ENCODE data around the gene ANKRD34A. TPM values are rescaled to one million over a fixed set of nuclear protein-coding genes. Genes with fewer than 3 reads are reported as not detected.

Gene ANKRD34A
- total RNA-seq, 1 donor from 2014 or later, result 0.94 TPM

DNA sequence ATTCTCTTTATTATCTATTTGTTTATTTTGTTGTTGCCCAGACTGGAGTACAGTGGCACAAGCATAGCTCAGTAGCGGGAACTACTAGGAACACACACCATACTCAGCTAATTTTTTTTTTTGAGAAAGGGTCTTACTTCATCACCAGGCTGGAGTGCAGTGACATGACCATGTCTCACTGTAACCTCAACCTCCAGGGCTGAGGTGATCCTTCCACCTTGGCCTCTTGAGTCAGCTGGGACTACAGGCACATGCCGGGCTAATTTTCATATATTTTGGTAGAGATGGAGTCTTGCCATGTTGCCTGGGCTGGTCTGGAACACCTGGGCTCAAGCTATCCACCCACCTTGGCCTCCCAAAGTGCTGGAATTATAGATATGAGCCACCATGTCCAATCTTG is 37.3 kb upstream of the ANKRD34A start:
- no peaks in the 10 kb centered on the region for H3K9me3 Mint-ChIP-seq
- no peaks in the 10 kb centered on the region for H3K36me3 Mint-ChIP-seq
- no peak overlapping the region for H3K27ac Mint-ChIP-seq
- no peaks in the 10 kb centered on the region for H3K27me3 Mint-ChIP-seq (ENCODE audit: low read depth)
- DNase-seq (ENCODE audit: low spot score in 2 of 2, unreplicated experiment in 2 of 2), result no peak
- H3K4me1 Mint-ChIP-seq, result peaks cover 12% of the 10 kb centered on the region
- H3K4me3 Mint-ChIP-seq, result no peak overlapping the region
- TF ChIP-seq, protein P1, sequence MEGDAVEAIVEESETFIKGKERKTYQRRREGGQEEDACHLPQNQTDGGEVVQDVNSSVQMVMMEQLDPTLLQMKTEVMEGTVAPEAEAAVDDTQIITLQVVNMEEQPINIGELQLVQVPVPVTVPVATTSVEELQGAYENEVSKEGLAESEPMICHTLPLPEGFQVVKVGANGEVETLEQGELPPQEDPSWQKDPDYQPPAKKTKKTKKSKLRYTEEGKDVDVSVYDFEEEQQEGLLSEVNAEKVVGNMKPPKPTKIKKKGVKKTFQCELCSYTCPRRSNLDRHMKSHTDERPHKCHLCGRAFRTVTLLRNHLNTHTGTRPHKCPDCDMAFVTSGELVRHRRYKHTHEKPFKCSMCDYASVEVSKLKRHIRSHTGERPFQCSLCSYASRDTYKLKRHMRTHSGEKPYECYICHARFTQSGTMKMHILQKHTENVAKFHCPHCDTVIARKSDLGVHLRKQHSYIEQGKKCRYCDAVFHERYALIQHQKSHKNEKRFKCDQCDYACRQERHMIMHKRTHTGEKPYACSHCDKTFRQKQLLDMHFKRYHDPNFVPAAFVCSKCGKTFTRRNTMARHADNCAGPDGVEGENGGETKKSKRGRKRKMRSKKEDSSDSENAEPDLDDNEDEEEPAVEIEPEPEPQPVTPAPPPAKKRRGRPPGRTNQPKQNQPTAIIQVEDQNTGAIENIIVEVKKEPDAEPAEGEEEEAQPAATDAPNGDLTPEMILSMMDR (IDR thresholded peaks at IDR 0.05; ENCODE audit: unreplicated experiment), result no peak

DNA sequence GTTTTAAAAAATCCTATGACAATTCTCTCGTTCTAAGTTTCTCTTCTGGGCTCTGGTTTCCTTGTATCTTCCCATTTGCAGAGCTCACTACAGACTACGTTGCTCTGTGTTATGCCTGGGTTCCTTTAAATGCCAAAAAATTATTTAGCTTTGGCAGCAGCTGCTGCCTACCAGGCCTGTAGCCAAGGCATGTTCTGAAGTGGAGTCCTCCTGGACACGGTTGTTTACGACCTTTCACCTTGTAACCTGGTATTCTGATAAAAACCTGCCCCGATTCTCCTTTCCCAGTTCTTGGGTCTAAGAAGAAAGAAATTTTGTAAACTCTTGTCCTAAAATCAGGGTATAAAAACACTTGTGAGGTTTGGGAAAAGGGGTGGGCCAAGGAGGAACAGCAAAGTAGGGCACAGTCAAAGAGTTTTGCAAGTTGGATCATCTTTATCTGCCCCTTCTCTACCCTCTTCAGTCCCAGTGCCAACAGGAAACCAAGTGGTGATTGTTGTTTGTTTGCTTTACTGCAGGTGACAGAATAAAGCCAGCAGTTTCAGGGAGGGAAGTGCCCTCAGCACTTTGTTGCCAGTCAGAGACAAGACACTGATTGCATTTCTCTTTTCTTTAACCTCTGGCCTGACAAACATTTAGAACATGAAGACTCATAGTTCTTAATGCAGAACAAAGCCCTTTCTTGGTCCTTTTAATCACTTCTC is 35.1 kb upstream of the ANKRD34A start:
- no peaks in the 10 kb centered on the region for H3K27me3 Mint-ChIP-seq (ENCODE audit: low read depth)
- TF ChIP-seq, protein P1 (IDR thresholded peaks at IDR 0.05; ENCODE audit: unreplicated experiment), result no peak
- H3K9me3 Mint-ChIP-seq, result no peaks in the 10 kb centered on the region
- peaks cover 8% of the 10 kb centered on the region for H3K36me3 Mint-ChIP-seq
- H3K27ac Mint-ChIP-seq, result peak overlapping the region; percentile 3
- peaks cover 23% of the 10 kb centered on the region for H3K4me1 Mint-ChIP-seq
- no peak overlapping the region for H3K4me3 Mint-ChIP-seq
- no peak for DNase-seq (ENCODE audit: low spot score in 2 of 2, unreplicated experiment in 2 of 2)

DNA sequence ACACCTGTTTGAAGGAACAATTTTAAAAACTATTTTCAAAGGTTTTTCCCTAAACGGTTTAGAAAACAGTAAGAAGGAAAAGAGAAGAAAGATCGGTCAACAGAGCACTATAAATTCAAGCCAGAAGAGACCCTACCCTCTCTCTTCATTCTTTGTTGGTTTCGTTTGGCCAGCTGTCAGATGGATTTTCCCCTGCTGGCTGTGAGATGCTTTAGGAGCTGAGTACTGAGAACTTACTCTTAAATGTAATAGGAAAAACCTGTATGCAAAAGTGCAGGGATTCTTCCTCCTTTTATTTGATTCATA is 33.3 kb upstream of the ANKRD34A start:
- DNase-seq (ENCODE audit: low spot score in 2 of 2, unreplicated experiment in 2 of 2), result no peak
- TF ChIP-seq, protein P1 (IDR thresholded peaks at IDR 0.05; ENCODE audit: unreplicated experiment), result no peak
- Mint-ChIP-seq H3K4me1 (peaks cover 41% of the 10 kb centered on the region), H3K9me3 (no peaks in the 10 kb centered on the region), H3K36me3 (peaks cover 26% of the 10 kb centered on the region), H3K4me3 (peak overlapping the region; percentile 99), H3K27ac (peak overlapping the region; percentile 98), H3K27me3 (ENCODE audit: low read depth) (no peaks in the 10 kb centered on the region)

DNA sequence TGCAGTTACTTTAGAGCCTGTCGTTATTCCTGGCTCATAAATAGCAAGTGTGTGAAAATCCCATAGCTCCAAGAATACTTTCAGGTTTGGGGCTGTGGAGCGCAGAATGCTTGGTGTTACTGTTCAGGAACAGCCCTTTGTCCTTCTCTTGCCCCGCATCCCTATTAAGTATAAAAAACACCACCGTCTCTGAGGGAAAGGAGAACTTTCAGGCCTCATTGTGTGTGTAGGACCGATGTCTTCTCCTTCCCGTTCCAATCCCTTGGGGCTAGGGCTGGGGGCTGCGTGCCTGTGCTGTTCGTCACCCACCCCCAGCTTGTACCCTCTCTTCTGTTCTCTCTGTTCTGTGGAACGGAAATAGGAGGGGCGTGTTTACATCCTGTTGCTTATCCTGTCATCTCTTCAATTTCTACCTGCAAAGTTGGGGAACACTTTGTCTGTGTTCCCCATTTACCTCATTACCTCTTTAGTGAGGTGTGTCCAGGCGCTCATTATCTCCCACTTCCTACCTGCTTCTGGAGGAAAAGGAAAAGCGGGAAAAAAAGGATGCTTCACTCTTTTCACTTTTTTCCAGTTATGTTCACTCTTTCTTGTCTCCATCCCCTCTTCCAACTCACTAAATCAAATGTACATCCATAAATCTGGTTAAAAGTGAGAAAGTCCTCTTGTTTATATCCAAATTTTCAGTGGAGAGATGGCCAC is 32.8 kb upstream of the ANKRD34A start:
- no peaks in the 10 kb centered on the region for H3K27me3 Mint-ChIP-seq (ENCODE audit: low read depth)
- H3K9me3 Mint-ChIP-seq, result no peaks in the 10 kb centered on the region
- H3K4me3 Mint-ChIP-seq, result peak overlapping the region; percentile 99

GRCh38 chr1:145996433-145997015 is 32.1 kb upstream of the ANKRD34A start, which contains the start of gene TXNIP:
TXNIP (minus strand) TSS chr1:145996579; CDS start chr1:145996266, 313 bp downstream.
- peak within 1 kb of the TSS; percentile 98 for H3K27ac Mint-ChIP-seq
- H3K4me3 Mint-ChIP-seq, result peak within 1 kb of the TSS; percentile 99
- H3K27me3 Mint-ChIP-seq (ENCODE audit: low read depth), result no peaks in the 10 kb centered on the region
- H3K4me1 Mint-ChIP-seq, result peaks cover 51% of the 10 kb centered on the region
- TF ChIP-seq, protein P1 (IDR thresholded peaks at IDR 0.05; ENCODE audit: unreplicated experiment), result no peak
- H3K9me3 Mint-ChIP-seq, result no peaks in the 10 kb centered on the region
- DNase-seq (ENCODE audit: low spot score in 2 of 2, unreplicated experiment in 2 of 2), result peak; percentile 94 to 97
- peaks cover 33% of the 10 kb centered on the region for H3K36me3 Mint-ChIP-seq

More for the DNA sequence above, 32.8 kb upstream of the ANKRD34A start:
- H3K36me3 Mint-ChIP-seq, result peaks cover 30% of the 10 kb centered on the region
- peaks cover 45% of the 10 kb centered on the region for H3K4me1 Mint-ChIP-seq
- TF ChIP-seq, protein P1 (IDR thresholded peaks at IDR 0.05; ENCODE audit: unreplicated experiment), result no peak
- no peak for DNase-seq (ENCODE audit: low spot score in 2 of 2, unreplicated experiment in 2 of 2)
- peak overlapping the region; percentile 98 for H3K27ac Mint-ChIP-seq
